ENCODE data around the gene JAZF1. TPM values are rescaled to one million over a fixed set of nuclear protein-coding genes. Genes with fewer than 3 reads are reported as not detected.

The JAZF1 gene
- total and polyA plus RNA-seq, 12 donors: 6.9 to 42.3 (median 30.0) TPM

GRCh38 chr7:27871086-27871485 is 309.5 kb downstream of the JAZF1 start:
- no peaks in the 10 kb centered on the region for H3K27me3 ChIP-seq
- H3K36me3 ChIP-seq: peaks cover 0 to 9% (median 0%) of the 10 kb centered on the region in 9 donors
- ATAC-seq: no peak
- H3K4me3 ChIP-seq: no peak overlapping the region
- intact Hi-C loops (cut with DNase I): no loop called here
- peaks cover 2 to 37% (median 28%) of the 10 kb centered on the region in 9 donors for H3K4me1 ChIP-seq
- TF ChIP-seq CTCF (IDR thresholded peaks at IDR 0.05): no peak
- no peak overlapping the region for H3K27ac ChIP-seq
- 93 to 96% methylated on average over 3 of the region's 3 CpGs for WGBS, 2 donors
- DNase-seq: no peak
- no peaks in the 10 kb centered on the region for H3K9me3 ChIP-seq

GRCh38 chr7:27870595-27870994 is 310.0 kb downstream of the JAZF1 start:
- intact Hi-C loops (cut with DNase I): no loop called here
- Histone ChIP-seq H3K9me3 (no peaks in the 10 kb centered on the region), H3K4me1 (peaks cover 2 to 37% (median 28%) of the 10 kb centered on the region in 9 donors), H3K27ac (no peak overlapping the region), H3K4me3 (no peak overlapping the region), H3K27me3 (no peaks in the 10 kb centered on the region), H3K36me3 (peaks cover 0 to 14% (median 0%) of the 10 kb centered on the region in 9 donors)
- no peak for ATAC-seq
- WGBS, 2 donors: 91 to 94% methylated on average over 5 of the region's 5 CpGs
- DNase-seq: no peak
- no peak for TF ChIP-seq CTCF (IDR thresholded peaks at IDR 0.05)

- ATAC-seq (no peak), DNase-seq (no peak)
- TF ChIP-seq CTCF (IDR thresholded peaks at IDR 0.05): no peak
- peaks cover 0 to 15% (median 0%) of the 10 kb centered on the region in 9 donors for H3K36me3 ChIP-seq
- H3K27me3 ChIP-seq: no peaks in the 10 kb centered on the region
- WGBS, 2 donors: 94 to 96% methylated on average over 7 of the region's 7 CpGs
- H3K4me3 ChIP-seq: no peak overlapping the region
- no peak overlapping the region for H3K27ac ChIP-seq
- H3K4me1 ChIP-seq: peaks cover 0 to 24% (median 18%) of the 10 kb centered on the region in 9 donors
- no peaks in the 10 kb centered on the region for H3K9me3 ChIP-seq
- intact Hi-C loops (cut with DNase I): no loop called here
Measured at GRCh38 chr7:27869056-27869455, 311.5 kb downstream of the JAZF1 start.

- ATAC-seq: no peak
- no peak for TF ChIP-seq CTCF (IDR thresholded peaks at IDR 0.05)
- Histone ChIP-seq H3K27me3 (no peaks in the 10 kb centered on the region), H3K4me3 (no peak overlapping the region), H3K27ac (no peak overlapping the region), H3K4me1 (peaks cover 0 to 15% (median 11%) of the 10 kb centered on the region in 9 donors), H3K9me3 (no peaks in the 10 kb centered on the region), H3K36me3 (peaks cover 0 to 15% (median 0%) of the 10 kb centered on the region in 9 donors)
- intact Hi-C loops (cut with DNase I): no loop called here
- DNase-seq: no peak
- 82 to 88% methylated on average over 15 of the region's 15 CpGs for WGBS, 2 donors
Measured at GRCh38 chr7:27868131-27868550, 312.5 kb downstream of the JAZF1 start.
